Measurements from ENCODE around the gene FGF1. TPM values are rescaled to one million over a fixed set of nuclear protein-coding genes. Genes with fewer than 3 reads are reported as not detected.

FGF1 gene
- total and polyA plus RNA-seq, 2 donors (not counting 3 experiments of a cell fraction or from before 2014, with no cell fraction given), result not detected

DNA sequence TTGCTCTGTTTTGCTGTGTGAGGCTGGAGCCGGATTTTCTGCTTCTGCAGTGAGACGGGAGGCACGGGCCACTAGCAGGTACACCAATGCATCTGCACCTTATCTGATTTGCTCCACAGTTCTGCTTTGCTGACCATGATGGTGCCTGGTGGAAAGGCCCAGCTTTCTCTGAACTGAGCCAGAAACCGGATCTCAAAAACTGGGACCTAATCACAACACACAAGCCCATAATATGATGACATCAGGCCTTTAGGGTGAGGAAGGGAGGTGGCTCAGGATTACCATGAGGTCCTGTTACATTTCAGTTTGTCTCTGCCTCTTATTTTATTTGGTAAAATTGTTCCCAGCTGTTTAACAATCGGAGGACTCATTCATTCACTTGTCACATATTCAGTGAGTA, 49.8 kb downstream of the FGF1 start:
- no TSS peak for BruUV-seq (replicated peaks)
- no peak for TF ChIP-seq FOS (IDR thresholded peaks at IDR 0.05; ENCODE audit: borderline replicate concordance, insufficient read depth, low read length)
- no peak for TF ChIP-seq MYC (IDR thresholded peaks at IDR 0.05; ENCODE audit: low read depth, low read length)
- TF ChIP-seq GATA2 (IDR thresholded peaks at IDR 0.05; ENCODE audit: insufficient read depth, insufficient read length, low read depth, low read length), result no peak

DNA sequence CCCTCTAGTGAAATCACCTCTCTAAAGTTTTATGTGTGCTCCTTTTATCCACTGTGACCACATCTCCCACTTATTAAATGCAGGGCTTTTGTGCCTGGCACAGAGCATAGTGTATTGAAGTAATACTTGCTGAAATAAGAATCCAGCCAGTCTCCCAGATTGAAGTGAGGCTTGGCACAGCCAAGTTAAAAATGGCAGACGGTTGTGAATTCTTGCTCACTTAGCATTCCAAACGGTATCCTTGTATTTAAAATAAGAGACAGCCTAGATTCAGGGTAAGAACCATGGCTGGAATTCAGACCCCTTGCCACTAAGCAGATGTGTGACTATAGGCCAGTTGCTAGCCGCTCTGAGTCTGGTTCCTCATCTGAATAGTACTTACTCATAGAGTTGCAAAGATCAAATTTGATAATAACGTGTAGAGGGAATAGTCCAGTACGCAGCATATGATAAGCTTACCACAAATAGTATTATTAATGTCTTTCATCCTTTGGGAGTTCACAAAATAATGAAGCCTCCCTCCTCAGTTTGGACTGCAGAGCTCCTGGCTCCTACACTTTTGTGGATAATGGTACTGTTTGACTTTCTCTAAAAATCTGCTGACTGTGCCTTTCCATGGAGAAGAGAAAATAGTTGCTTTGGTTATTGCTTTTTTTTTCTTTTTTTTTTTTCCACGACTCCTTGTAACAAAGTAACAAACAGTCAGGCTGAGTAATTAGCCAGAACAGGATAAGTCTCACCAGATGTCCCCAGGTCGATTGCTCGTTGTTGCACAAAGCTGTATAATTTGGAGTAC, 51.5 kb downstream of the FGF1 start:
- BruUV-seq (replicated peaks), result no TSS peak
- intact Hi-C loops (cut with micrococcal nuclease), result no loop called here
- Histone ChIP-seq H4K20me1 (replicated peaks; ENCODE audit: control insufficient read depth, extremely low read depth, insufficient read depth, low read length) (no peaks in the 10 kb centered on the region), H3K27me3 (ENCODE audit: control insufficient read depth in 2 of 2, insufficient read depth in 2 of 2, low read length in 2 of 2) (peaks cover 0 to 4% of the 10 kb centered on the region in 2 experiments), H3K9ac (replicated peaks; ENCODE audit: extremely low read depth, insufficient read depth, low read length) (no peak overlapping the region), H3K27ac (ENCODE audit: insufficient read depth, low read depth, low read length) (no peak overlapping the region), H3K36me3 (ENCODE audit: control insufficient read depth in 2 of 2, extremely low read depth in 1 of 2, insufficient read depth in 2 of 2, low read length in 2 of 2) (no peaks in the 10 kb centered on the region), H3K9me3 (replicated peaks; ENCODE audit: control insufficient read depth, insufficient read depth, low read length) (no peaks in the 10 kb centered on the region), H3K79me2 (ENCODE audit: control insufficient read depth, insufficient read depth, low read length) (no peaks in the 10 kb centered on the region), H3K9me1 (replicated peaks; ENCODE audit: control insufficient read depth, extremely low read depth, insufficient read depth, low read length) (no peaks in the 10 kb centered on the region), H3K4me1 (ENCODE audit: control insufficient read depth, extremely low read depth, insufficient read depth, low read length) (peaks cover 9% of the 10 kb centered on the region), H3K4me3 (replicated peaks in 1 of 3; ENCODE audit: insufficient read depth in 1 of 3, low read depth in 1 of 3, low read length in 3 of 3) (no peak overlapping the region), H3K4me2 (ENCODE audit: insufficient read depth, low read length) (no peak overlapping the region), H2AFZ (ENCODE audit: low read depth, low read length) (no peak overlapping the region)
- DNase-seq (ENCODE audit: low read depth, low spot score) (no peak), FAIRE-seq (peak; percentile 8)
- dilution Hi-C loops (cut with MboI; ENCODE audit: extremely low pct_ligation_motif_present, low sequenced_read_pairs), result no loop called here
- TF ChIP-seq, protein P1, sequence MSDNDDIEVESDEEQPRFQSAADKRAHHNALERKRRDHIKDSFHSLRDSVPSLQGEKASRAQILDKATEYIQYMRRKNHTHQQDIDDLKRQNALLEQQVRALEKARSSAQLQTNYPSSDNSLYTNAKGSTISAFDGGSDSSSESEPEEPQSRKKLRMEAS (IDR thresholded peaks at IDR 0.05; ENCODE audit: insufficient read depth, insufficient read length), result no peak
- TF ChIP-seq POLR2AphosphoS5 (IDR thresholded peaks at IDR 0.05; ENCODE audit: insufficient read depth, low read depth, low read length) (no peak), MYC (IDR thresholded peaks at IDR 0.05; ENCODE audit: low read depth, low read length) (no peak), POLR2A (IDR thresholded peaks at IDR 0.05; ENCODE audit: low read depth, low read length) (no peak), FOS (IDR thresholded peaks at IDR 0.05; ENCODE audit: borderline replicate concordance, insufficient read depth, low read length) (no peak), GATA2 (IDR thresholded peaks at IDR 0.05; ENCODE audit: insufficient read depth, insufficient read length, low read depth, low read length) (no peak), JUN (IDR thresholded peaks at IDR 0.05; ENCODE audit: borderline replicate concordance, insufficient read depth, insufficient read length, low read depth) (no peak), EZH2 (IDR thresholded peaks at IDR 0.05; ENCODE audit: borderline replicate concordance, low read depth, low read length, severe bottlenecking) (no peak)
- TF ChIP-seq, protein P2, sequence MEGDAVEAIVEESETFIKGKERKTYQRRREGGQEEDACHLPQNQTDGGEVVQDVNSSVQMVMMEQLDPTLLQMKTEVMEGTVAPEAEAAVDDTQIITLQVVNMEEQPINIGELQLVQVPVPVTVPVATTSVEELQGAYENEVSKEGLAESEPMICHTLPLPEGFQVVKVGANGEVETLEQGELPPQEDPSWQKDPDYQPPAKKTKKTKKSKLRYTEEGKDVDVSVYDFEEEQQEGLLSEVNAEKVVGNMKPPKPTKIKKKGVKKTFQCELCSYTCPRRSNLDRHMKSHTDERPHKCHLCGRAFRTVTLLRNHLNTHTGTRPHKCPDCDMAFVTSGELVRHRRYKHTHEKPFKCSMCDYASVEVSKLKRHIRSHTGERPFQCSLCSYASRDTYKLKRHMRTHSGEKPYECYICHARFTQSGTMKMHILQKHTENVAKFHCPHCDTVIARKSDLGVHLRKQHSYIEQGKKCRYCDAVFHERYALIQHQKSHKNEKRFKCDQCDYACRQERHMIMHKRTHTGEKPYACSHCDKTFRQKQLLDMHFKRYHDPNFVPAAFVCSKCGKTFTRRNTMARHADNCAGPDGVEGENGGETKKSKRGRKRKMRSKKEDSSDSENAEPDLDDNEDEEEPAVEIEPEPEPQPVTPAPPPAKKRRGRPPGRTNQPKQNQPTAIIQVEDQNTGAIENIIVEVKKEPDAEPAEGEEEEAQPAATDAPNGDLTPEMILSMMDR (IDR thresholded peaks at IDR 0.05; ENCODE audit: extremely low read depth in 1 of 2, insufficient read depth in 1 of 2, low read depth in 1 of 2, low read length in 2 of 2), result no peak
- ChIA-PET CTCF (interaction anchor here (1.7 to 2.2 kb wide), 2 partner anchors 21 to 24 kb away, joined by 4 to 10 read pairs; no protein-coding TSS in a partner anchor), POLR2A (no interaction called here)

More for the DNA sequence above, 49.8 kb downstream of the FGF1 start:
- DNase-seq (ENCODE audit: low read depth, low spot score) (no peak), FAIRE-seq (no peak)
- H3K9me1 ChIP-seq (replicated peaks; ENCODE audit: control insufficient read depth, extremely low read depth, insufficient read depth, low read length), result no peaks in the 10 kb centered on the region
- POLR2A ChIA-PET, result no interaction called here
- dilution Hi-C loops (cut with MboI; ENCODE audit: extremely low pct_ligation_motif_present, low sequenced_read_pairs) (no loop called here), intact Hi-C loops (cut with micrococcal nuclease) (no loop called here)
- H3K27ac ChIP-seq (ENCODE audit: insufficient read depth, low read depth, low read length), result no peak overlapping the region
- H3K4me3 ChIP-seq (replicated peaks in 1 of 3; ENCODE audit: insufficient read depth in 1 of 3, low read depth in 1 of 3, low read length in 3 of 3), result no peak overlapping the region
- H3K27me3 ChIP-seq (ENCODE audit: control insufficient read depth in 2 of 2, insufficient read depth in 2 of 2, low read length in 2 of 2), result peaks cover 0 to 4% of the 10 kb centered on the region in 2 experiments
- H3K36me3 ChIP-seq (ENCODE audit: control insufficient read depth in 2 of 2, extremely low read depth in 1 of 2, insufficient read depth in 2 of 2, low read length in 2 of 2), result no peaks in the 10 kb centered on the region
- H3K4me2 ChIP-seq (ENCODE audit: insufficient read depth, low read length), result no peak overlapping the region
- H4K20me1 ChIP-seq (replicated peaks; ENCODE audit: control insufficient read depth, extremely low read depth, insufficient read depth, low read length), result no peaks in the 10 kb centered on the region
- CTCF ChIA-PET, result interaction anchor here (1.6 kb wide), 1 partner anchor 24 kb away, joined by 3 read pairs; no protein-coding TSS in a partner anchor
- no peaks in the 10 kb centered on the region for H3K79me2 ChIP-seq (ENCODE audit: control insufficient read depth, insufficient read depth, low read length)
- no peak overlapping the region for H3K9ac ChIP-seq (replicated peaks; ENCODE audit: extremely low read depth, insufficient read depth, low read length)
- no peak overlapping the region for H2AFZ ChIP-seq (ENCODE audit: low read depth, low read length)
- peaks cover 4% of the 10 kb centered on the region for H3K4me1 ChIP-seq (ENCODE audit: control insufficient read depth, extremely low read depth, insufficient read depth, low read length)
- no peaks in the 10 kb centered on the region for H3K9me3 ChIP-seq (replicated peaks; ENCODE audit: control insufficient read depth, insufficient read depth, low read length)

Data from endothelial cell of umbilical vein (primary cell).